Ovary (tissue), 3 donors: ENCODE data around the gene MVD.

ENCODE experiments used
- CTCF ChIP-seq, 3 donors: fragments of 450-650 bp in 2 of 3; fragments of 200-600 bp in 1 of 3; IDR thresholded peaks; one replicate each; pipeline versions ENCODE4 v1.5.1 to v1.8.0; 2016 to 2022; ENCODE audit warnings: antibody characterized with exemption in 3 of 3, mild to moderate bottlenecking in 1 of 3
- POLR2A ChIP-seq: fragments of 450-650 bp; IDR thresholded peaks from one replicate; pipeline ENCODE4 v1.6.1; 2017; ENCODE audit warnings: antibody characterized with exemption, mild to moderate bottlenecking, moderate library complexity
- donor health status: DM: no; HTN: no; CAD: no.

- TF ChIP-seq CTCF (IDR thresholded peaks at IDR 0.05) (no peak), POLR2A (no peak)
Measured at GRCh38 chr16:88691129-88691813, 28.4 kb upstream of the MVD start.
